BLaER1 treated with 17β-estradiol and CSF1 and Interleukin-3, amounts not matched to agents 10 nM and 100 nM (cell line): ENCODE results near the gene KEL.

Experiments used
- H3K27ac ChIP-seq, 11 experiments: shearing (Covaris generic); formaldehyde crosslinking; 2 replicates each; pipeline ENCODE4 v1.8.1; 2022
- H3K27me3 ChIP-seq, 11 experiments: shearing (Covaris generic); formaldehyde crosslinking; 2 replicates each; pipeline ENCODE4 v1.8.1; 2022
- H3K36me3 ChIP-seq, 11 experiments: shearing (Covaris generic); formaldehyde crosslinking; 2 replicates each; pipeline ENCODE4 v1.8.1; 2022
- H3K4me1 ChIP-seq, 10 experiments: shearing (Covaris generic); formaldehyde crosslinking; 2 replicates each; pipeline ENCODE4 v1.8.1; 2022
- H3K4me2 ChIP-seq, 11 experiments: shearing (Covaris generic); formaldehyde crosslinking; 2 replicates each; pipeline ENCODE4 v1.8.1; 2022
- H3K4me3 ChIP-seq, 10 experiments: shearing (Covaris generic); formaldehyde crosslinking; 2 replicates each; pipeline ENCODE4 v1.8.1; 2022
- H3K9ac ChIP-seq, 11 experiments: shearing (Covaris generic); formaldehyde crosslinking; 2 replicates each; pipeline ENCODE4 v1.8.1; 2022
- H3K9me3 ChIP-seq, 11 experiments: shearing (Covaris generic); formaldehyde crosslinking; replicated peaks in 1 of 11; 2 replicates each; pipeline ENCODE4 v1.8.1; 2022
- H4K20me1 ChIP-seq, 11 experiments: shearing (Covaris generic); formaldehyde crosslinking; 2 replicates each; pipeline ENCODE4 v1.8.1; 2022
- Cebpa-rat ChIP-seq, 11 experiments: shearing (Covaris generic); IDR thresholded peaks; 2 replicates each; pipeline ENCODE4 v1.8.1; 2022

KEL gene

DNA sequence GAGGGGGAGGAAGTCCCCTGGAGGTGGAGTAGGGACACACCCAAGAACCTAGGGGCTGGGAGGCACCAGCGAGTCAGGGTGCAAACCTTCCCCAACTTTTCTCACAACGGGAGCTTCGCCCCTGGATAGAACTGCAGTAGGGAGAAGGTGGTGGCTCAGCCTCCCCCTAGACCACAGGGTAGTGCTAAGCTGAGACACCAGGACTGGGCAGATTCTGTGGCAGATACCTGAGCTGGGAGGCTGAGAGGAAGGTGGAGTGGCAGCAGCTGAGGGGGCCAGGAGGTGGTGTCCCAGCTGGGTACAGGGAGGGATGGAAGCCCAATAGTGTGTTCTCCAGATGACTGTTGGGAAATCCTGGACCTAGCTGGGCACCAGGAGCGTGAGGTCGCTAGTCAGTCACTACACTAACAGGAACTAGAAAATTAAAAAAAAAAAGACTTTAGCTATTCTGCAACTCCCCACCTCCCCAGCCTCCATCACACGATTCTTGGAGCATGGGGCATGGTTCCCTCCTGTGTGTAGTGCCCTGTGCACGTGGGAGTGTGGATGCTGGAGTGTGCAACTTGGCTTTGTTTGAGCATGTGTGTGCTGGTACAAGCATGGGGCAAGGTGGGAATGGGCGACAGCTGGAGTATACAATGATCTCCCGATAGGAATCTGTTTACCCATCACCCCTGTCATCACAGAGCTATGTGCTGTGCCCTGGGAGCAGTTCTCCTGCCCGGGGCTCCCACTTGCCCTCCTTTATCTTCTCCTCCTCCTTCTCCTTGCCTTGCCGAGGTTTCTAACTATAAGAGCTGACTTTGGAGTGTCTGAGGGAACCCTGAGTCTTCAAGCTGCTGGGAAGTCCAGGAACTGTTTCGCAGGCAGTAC is 67.8 kb downstream of the KEL start:
- Histone ChIP-seq H3K27ac (no peak overlapping the region), H3K4me3 (no peak overlapping the region), H3K27me3 (no peaks in the 10 kb centered on the region), H3K9me3 (no peaks in the 10 kb centered on the region), H4K20me1 (no peaks in the 10 kb centered on the region), H3K4me2 (no peak overlapping the region), H3K4me1 (peaks cover 0 to 1% (median 0%) of the 10 kb centered on the region in 10 experiments; a peak in 2 of 20 replicates), H3K9ac (no peak overlapping the region), H3K36me3 (no peaks in the 10 kb centered on the region)
- no peak for TF ChIP-seq Cebpa-rat (IDR thresholded peaks at IDR 0.05)

DNA sequence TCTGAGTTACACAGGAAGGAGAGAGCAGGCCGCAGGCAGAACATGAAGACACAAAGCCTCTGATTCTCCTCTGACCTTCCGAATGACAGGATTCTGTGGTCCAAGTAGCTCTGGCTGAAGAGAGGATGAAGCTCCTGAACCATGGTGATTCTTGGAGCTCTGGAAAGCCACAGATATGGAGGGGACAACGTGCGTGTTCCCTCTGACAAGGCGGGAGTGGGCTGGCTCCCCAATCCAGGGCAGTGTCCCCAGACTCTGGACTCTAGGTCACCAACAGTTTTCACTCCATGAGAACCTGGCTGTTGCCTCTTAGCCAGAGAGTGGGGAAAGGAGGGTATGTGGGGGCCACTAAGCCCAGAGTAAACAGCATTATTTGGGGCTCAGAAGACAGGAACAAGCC is 69.2 kb downstream of the KEL start:
- no peak for TF ChIP-seq Cebpa-rat (IDR thresholded peaks at IDR 0.05)
- Histone ChIP-seq H4K20me1 (no peaks in the 10 kb centered on the region), H3K4me1 (no peaks in the 10 kb centered on the region), H3K4me3 (no peak overlapping the region), H3K9ac (no peak overlapping the region), H3K9me3 (no peaks in the 10 kb centered on the region), H3K4me2 (no peak overlapping the region), H3K36me3 (no peaks in the 10 kb centered on the region), H3K27me3 (no peaks in the 10 kb centered on the region), H3K27ac (no peak overlapping the region)

DNA sequence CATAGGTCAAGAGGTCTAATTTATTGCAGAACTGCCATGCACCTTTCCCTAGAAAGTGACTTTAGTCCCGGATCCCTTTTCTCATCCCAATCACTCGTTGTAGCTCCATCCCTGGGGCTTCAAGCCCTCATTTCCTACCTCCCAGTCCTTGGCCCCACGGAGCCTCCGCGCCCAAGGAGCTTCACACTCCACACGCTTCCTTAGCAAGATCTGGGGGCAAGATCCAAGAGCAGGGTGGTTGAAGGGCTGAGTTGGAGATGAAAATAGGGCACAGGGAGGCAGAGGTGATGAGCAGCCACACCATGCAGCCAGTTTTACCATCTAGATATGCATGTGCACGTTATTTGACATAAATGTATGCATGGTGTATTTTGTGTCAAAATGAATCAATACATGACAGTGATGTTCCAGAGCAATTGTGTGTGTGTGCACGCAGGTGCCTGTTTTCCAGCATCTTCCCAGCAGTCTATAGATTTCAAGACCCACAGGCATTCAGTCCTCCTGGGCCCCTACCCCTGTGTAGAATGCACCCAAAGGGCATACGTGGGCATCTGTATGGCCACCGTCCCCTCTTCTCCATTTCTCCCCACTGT is 70.6 kb downstream of the KEL start:
- H3K4me3 ChIP-seq: no peak overlapping the region
- no peak overlapping the region for H3K9ac ChIP-seq
- H3K27me3 ChIP-seq: no peaks in the 10 kb centered on the region
- TF ChIP-seq Cebpa-rat (IDR thresholded peaks at IDR 0.05): no peak
- H4K20me1 ChIP-seq: no peaks in the 10 kb centered on the region
- no peak overlapping the region for H3K27ac ChIP-seq
- H3K4me2 ChIP-seq: no peak overlapping the region
- no peaks in the 10 kb centered on the region for H3K9me3 ChIP-seq
- no peaks in the 10 kb centered on the region for H3K36me3 ChIP-seq
- no peaks in the 10 kb centered on the region for H3K4me1 ChIP-seq
